NCI-H2107 treated with DMSO at 0.1 percent for 48 hours (cell line): ENCODE results near the gene KLHDC8B.
"Not testable (repeated sequence)": the region's sequence is repeated elsewhere in the genome, so short reads cannot be mapped to it uniquely, and the experiment has no call there.

Experiments used
- DNase-seq: peaks from one replicate; lab custom pipeline; 2025; ENCODE audit not compliant: unreplicated experiment; lab: John Stamatoyannopoulos, UW

Gene KLHDC8B

GRCh38 chr3:49181351-49181750, 10.0 kb downstream of the KLHDC8B start:
- DNase-seq = no peak

GRCh38 chr3:49182682-49183081, 11.3 kb downstream of the KLHDC8B start:
- no peak for DNase-seq

GRCh38 chr3:49183873-49184272, 12.5 kb downstream of the KLHDC8B start:
- DNase-seq = no peak

- no peak for DNase-seq
These were observed 20.3 kb downstream of the KLHDC8B start for GRCh38 chr3:49191741-49192140.

- no peak for DNase-seq
These were observed 26.8 kb downstream of the KLHDC8B start for GRCh38 chr3:49198161-49198560.

- DNase-seq = no peak
These were observed 27.3 kb downstream of the KLHDC8B start for GRCh38 chr3:49198611-49199230.

GRCh38 chr3:49199239-49199899, 28.0 kb downstream of the KLHDC8B start:
- DNase-seq = no peak

- no peak for DNase-seq
These were observed 28.5 kb downstream of the KLHDC8B start for GRCh38 chr3:49199900-49200281.

GRCh38 chr3:49213541-49213943, 42.1 kb downstream of the KLHDC8B start:
- no peak for DNase-seq

GRCh38 chr3:49213998-49214397, 42.6 kb downstream of the KLHDC8B start:
- no peak for DNase-seq

- not testable (repeated sequence) for DNase-seq
These were observed 45.3 kb downstream of the KLHDC8B start for GRCh38 chr3:49216687-49217086.

- not testable (repeated sequence) for DNase-seq
These were observed 45.7 kb downstream of the KLHDC8B start for GRCh38 chr3:49217108-49217507.

GRCh38 chr3:49217688-49218470, 46.5 kb downstream of the KLHDC8B start:
- DNase-seq = no peak

- not testable (repeated sequence) for DNase-seq
These were observed 47.1 kb downstream of the KLHDC8B start for GRCh38 chr3:49218471-49218989.

GRCh38 chr3:49219132-49219531, 47.7 kb downstream of the KLHDC8B start:
- DNase-seq = no peak

- not testable (repeated sequence) for DNase-seq
These were observed 49.7 kb downstream of the KLHDC8B start for GRCh38 chr3:49220985-49221563.

- no peak for DNase-seq
These were observed 50.6 kb downstream of the KLHDC8B start for GRCh38 chr3:49222002-49222401.
